Common myeloid progenitor, CD34-positive (primary cell): ENCODE results near the gene OTOP2.

Experiments used
- CTCF ChIA-PET: fragments of 350-600 bp; sonication (Branson Sonifier 250); formaldehyde crosslinking; loops from one replicate; lab custom pipeline; 2021; ENCODE audit warnings: antibody characterized with exemption; lab: Charles Lee
- POLR2A ChIA-PET: fragments of 350-600 bp; sonication (Branson Sonifier 250); formaldehyde crosslinking; loops from one replicate; lab custom pipeline; 2021; ENCODE audit warnings: antibody characterized with exemption; lab: Charles Lee
- DNase-seq, 3 donors: peaks; one replicate each; pipeline versions ENCODE4 v3.0.0 to v3.0.0-alpha.2; 2013
- H3K27ac ChIP-seq, 2 experiments: 1 replicate in 1 of 2; 2 replicates in 1 of 2; pipeline ENCODE4 v1.7.0; 2013; ENCODE audit warnings: inconsistent platforms in 2 of 2, low read length in 2 of 2, mild to moderate bottlenecking in 2 of 2, low read depth in 1 of 2, moderate library complexity in 1 of 2; ENCODE audit not compliant: severe bottlenecking in 2 of 2, insufficient read depth in 1 of 2, poor library complexity in 1 of 2
- H3K27me3 ChIP-seq, 5 experiments: replicated peaks in 2 of 5; 1 replicate in 3 of 5; 2 replicates in 2 of 5; pipeline versions ENCODE4 v1.6.1 to v1.7.0; 2013; ENCODE audit warnings: low read length in 4 of 5, mild to moderate bottlenecking in 2 of 5, moderate library complexity in 2 of 5, inconsistent platforms in 1 of 5; ENCODE audit not compliant: insufficient read depth in 5 of 5, control insufficient read depth in 4 of 5
- H3K36me3 ChIP-seq, 4 experiments: 1 replicate in 2 of 4; 2 replicates in 2 of 4; pipeline versions ENCODE4 v1.6.1 to v1.7.0; 2013; ENCODE audit warnings: low read length in 3 of 4, control low read depth in 1 of 4, mild to moderate bottlenecking in 1 of 4; ENCODE audit not compliant: control insufficient read depth in 4 of 4, insufficient read depth in 4 of 4
- H3K4me1 ChIP-seq, 4 experiments: 1 replicate in 3 of 4; 2 replicates in 1 of 4; pipeline versions ENCODE4 v1.6.1 to v1.7.1; 2013; ENCODE audit warnings: low read length in 3 of 4, mild to moderate bottlenecking in 3 of 4, control low read depth in 1 of 4, inconsistent platforms in 1 of 4, moderate library complexity in 1 of 4; ENCODE audit not compliant: control insufficient read depth in 4 of 4, insufficient read depth in 4 of 4; ENCODE audit errors: control extremely low read depth in 1 of 4
- H3K4me3 ChIP-seq, 7 experiments: 1 replicate in 4 of 7; 2 replicates in 3 of 7; pipeline versions ENCODE4 v1.5.1 to v1.7.0; 2013; ENCODE audit warnings: mild to moderate bottlenecking in 7 of 7, low read length in 6 of 7, moderate library complexity in 6 of 7, inconsistent platforms in 2 of 7, low read depth in 2 of 7, control low read depth in 1 of 7; ENCODE audit not compliant: insufficient read depth in 4 of 7, control insufficient read depth in 1 of 7; ENCODE audit errors: extremely low read depth in 1 of 7
- H3K9me3 ChIP-seq, 5 experiments: 1 replicate in 4 of 5; 2 replicates in 1 of 5; pipeline versions ENCODE4 v1.6.1 to v1.7.1; 2013; ENCODE audit warnings: low read length in 4 of 5, mild to moderate bottlenecking in 2 of 5, inconsistent platforms in 1 of 5, low read depth in 1 of 5, moderate library complexity in 1 of 5; ENCODE audit not compliant: control insufficient read depth in 4 of 5, insufficient read depth in 2 of 5; ENCODE audit errors: control extremely low read depth in 1 of 5
- WGBS: methylation state at CpG from one replicate; pipeline ENCODE4 v1.1.5; 2013; ENCODE audit not compliant: insufficient coverage; 5-methylcytosine and 5-hydroxymethylcytosine counted together

OTOP2 gene

DNA sequence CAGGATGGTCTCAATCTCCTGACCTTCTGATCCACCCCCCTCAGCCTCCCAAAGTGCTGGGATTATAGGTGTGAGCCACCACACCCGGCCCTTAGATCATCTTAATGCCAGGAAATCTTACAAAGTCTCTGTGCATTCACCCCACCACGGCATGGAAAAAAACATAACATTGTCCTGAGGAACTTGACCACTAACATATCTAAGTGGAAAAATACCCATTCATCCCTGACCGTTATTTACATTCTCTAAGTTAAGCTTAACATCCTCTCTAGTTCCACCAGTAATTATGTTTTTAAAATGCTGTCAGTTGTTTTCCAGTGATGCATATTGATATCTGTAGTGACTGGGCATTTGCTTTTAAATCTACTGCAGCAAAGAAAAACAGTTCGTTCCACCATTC lies 51.9 kb downstream of the OTOP2 start:
- ChIA-PET POLR2A (no interaction called here), CTCF (interaction anchor here (2.0 to 2.5 kb wide), 3 partner anchors 12 to 36 kb away, joined by 4 to 7 read pairs (median 6); partner anchors contain the start of genes CDR2L and MRPL58)
- no peaks in the 10 kb centered on the region for H3K9me3 ChIP-seq
- H3K27me3 ChIP-seq, result peaks cover 0 to 43% (median 21%) of the 10 kb centered on the region in 5 experiments
- 91% methylated on average over 3 of the region's 4 CpGs for WGBS
- no peak overlapping the region for H3K4me3 ChIP-seq
- peaks cover 0 to 14% (median 8%) of the 10 kb centered on the region in 4 experiments for H3K4me1 ChIP-seq
- H3K27ac ChIP-seq, result no peak overlapping the region
- H3K36me3 ChIP-seq, result no peaks in the 10 kb centered on the region
- DNase-seq, result no peak

DNA sequence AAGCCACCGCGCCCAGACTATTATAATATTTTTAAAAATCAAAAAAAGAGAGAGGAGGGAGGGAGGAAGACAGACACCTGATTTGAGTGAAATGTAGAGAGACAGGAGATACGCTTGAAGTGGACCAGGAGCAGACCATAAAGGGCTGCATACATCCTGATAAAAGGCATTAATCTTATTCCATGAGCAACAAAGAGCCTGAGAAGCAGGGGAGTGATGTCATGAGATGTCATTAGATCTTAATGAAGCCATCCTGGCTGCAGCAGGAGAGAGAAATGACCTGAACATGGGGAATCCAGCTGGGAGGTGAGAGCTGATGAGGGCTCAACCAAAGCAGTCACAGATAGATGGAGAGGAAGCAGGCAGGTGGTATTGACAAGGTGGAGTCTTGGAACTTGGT lies 53.7 kb downstream of the OTOP2 start:
- WGBS, result 100% methylated on average over 1 of the region's 3 CpGs
- Histone ChIP-seq H3K9me3 (no peaks in the 10 kb centered on the region), H3K36me3 (no peaks in the 10 kb centered on the region), H3K27me3 (peaks cover 0 to 37% (median 30%) of the 10 kb centered on the region in 5 experiments), H3K4me1 (peaks cover 3 to 19% (median 15%) of the 10 kb centered on the region in 4 experiments), H3K27ac (no peak overlapping the region), H3K4me3 (no peak overlapping the region)
- no peak for DNase-seq
- ChIA-PET POLR2A (interaction anchor here (0.7 kb wide), 1 partner anchor 84 kb away, joined by 5 read pairs; no protein-coding TSS in a partner anchor), CTCF (interaction anchor here (0.6 to 2.5 kb wide), 3 partner anchors 10 to 53 kb away, joined by 3 to 7 read pairs (median 6); partner anchors contain the start of genes CDR2L and MRPL58)

DNA sequence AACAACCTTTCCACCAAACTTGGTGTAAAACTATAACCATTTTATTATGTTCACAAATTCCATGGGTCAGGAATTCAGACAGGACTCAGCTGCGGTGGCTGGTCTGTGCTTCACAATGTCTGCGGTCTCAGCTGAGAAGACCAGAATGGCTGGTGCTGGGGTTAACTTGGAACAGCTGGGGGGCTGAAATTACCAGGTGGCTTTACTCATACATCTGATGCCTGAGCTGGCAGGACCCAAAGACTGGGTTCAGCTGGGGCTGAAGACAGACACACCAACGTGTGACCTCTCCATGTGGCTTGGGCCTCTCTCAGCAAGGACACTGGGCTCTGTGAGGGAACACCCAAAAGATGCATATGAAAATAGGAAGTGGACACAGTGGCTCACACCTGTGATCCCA lies 54.2 kb downstream of the OTOP2 start:
- POLR2A ChIA-PET, result interaction anchor here (0.7 kb wide), 1 partner anchor 47 kb away, joined by 3 read pairs; no protein-coding TSS in a partner anchor

DNA sequence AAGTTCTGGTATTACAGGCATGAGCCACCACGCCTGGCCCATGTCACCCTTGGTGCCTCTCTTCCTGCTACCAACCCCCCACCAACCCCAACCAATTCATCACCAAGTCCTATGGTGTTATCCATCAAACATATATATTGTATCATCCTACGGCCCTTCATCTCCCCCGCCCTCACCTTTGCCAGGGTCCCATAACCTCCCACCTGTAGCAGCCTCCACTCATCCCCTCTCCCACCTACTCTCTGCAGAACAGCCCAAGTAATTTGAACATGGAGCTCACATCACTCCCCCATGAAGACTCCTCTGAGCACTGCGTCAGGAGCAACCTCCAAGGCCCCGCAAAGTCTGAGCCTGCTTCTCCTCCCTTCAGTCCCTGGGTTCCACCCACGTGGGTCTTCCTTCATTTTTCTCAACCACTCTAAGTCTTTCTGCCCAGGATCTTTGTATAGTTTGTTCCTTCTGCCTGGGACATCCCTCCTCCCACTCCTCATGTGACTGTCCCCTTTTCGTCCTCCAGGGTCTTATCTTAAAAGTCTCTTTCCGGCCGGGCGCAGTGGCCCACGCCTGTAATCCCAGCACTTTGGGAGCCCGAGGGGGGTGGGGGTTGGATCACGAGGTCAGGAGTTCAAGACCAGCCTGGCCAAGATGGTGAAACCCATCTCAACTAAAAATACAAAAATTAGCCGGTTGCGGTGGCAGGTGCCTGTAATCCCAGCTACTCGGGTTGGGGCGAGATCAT lies 55.5 kb downstream of the OTOP2 start:
- H3K27ac ChIP-seq, result no peak overlapping the region
- peaks cover 3 to 15% (median 14%) of the 10 kb centered on the region in 4 experiments for H3K4me1 ChIP-seq
- peaks cover 0 to 26% (median 18%) of the 10 kb centered on the region in 5 experiments for H3K27me3 ChIP-seq
- H3K36me3 ChIP-seq, result no peaks in the 10 kb centered on the region
- H3K4me3 ChIP-seq, result no peak overlapping the region
- H3K9me3 ChIP-seq, result no peaks in the 10 kb centered on the region
- CTCF ChIA-PET, result interaction anchor here (0.7 to 1.9 kb wide), 3 partner anchors 18 to 66 kb away, joined by 3 to 8 read pairs (median 4); no protein-coding TSS in a partner anchor
- POLR2A ChIA-PET, result no interaction called here
- WGBS, result 88% methylated on average over 16 of the region's 17 CpGs
- no peak for DNase-seq

More for the DNA sequence above, 54.2 kb downstream of the OTOP2 start:
- no peak for DNase-seq
- Histone ChIP-seq H3K9me3 (no peaks in the 10 kb centered on the region), H3K27ac (no peak overlapping the region), H3K27me3 (peaks cover 0 to 32% (median 25%) of the 10 kb centered on the region in 5 experiments), H3K36me3 (no peaks in the 10 kb centered on the region), H3K4me3 (no peak overlapping the region), H3K4me1 (peaks cover 3 to 15% (median 14%) of the 10 kb centered on the region in 4 experiments)
- 88% methylated on average over 3 of the region's 3 CpGs for WGBS
- CTCF ChIA-PET, result interaction anchor here (1.1 to 2.5 kb wide), 2 partner anchors 9 to 34 kb away, joined by 5 to 7 read pairs; partner anchors contain the start of gene MRPL58

DNA sequence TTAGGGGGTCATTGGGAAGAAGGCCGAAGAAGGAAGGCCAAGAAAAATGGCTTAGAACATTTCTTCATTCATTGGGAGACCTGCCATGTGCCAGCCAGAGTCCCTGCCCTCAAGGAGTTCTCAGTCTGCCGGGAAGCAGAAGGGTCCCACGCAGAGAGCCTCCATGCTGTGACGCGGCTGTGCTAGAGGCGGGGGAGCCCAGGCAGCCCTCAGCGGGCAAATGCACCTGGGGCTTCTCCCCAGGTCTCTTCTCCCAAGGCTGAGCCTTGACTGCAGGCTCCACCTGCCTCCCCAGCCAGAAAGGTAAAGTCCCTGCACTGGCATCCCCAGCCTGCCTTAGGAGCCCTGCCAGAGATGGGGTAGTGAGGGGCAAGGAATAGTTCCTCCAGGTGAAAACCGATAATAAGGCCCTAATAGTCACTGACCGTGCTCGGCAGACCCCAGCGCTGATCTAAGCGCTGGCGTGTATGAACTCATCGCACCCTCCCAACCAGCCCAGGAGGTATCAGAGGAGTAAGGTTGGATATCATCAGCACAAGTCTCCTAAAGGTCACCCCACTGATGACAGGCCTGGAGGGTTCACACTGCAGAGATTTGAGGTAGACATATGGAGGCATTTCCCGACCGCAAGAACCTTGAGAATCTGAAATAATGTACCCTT lies 57.4 kb downstream of the OTOP2 start:
- Histone ChIP-seq H3K27ac (no peak overlapping the region), H3K4me1 (peaks cover 3 to 15% (median 14%) of the 10 kb centered on the region in 4 experiments), H3K9me3 (no peaks in the 10 kb centered on the region), H3K36me3 (no peaks in the 10 kb centered on the region), H3K4me3 (peak overlapping the region; percentile 20 to 82 (median 55)), H3K27me3 (peaks cover 0 to 33% (median 18%) of the 10 kb centered on the region in 5 experiments)
- POLR2A ChIA-PET, result no interaction called here
- no peak for DNase-seq
- CTCF ChIA-PET, result no interaction called here
- WGBS, result 63% methylated on average over 12 of the region's 16 CpGs

DNA sequence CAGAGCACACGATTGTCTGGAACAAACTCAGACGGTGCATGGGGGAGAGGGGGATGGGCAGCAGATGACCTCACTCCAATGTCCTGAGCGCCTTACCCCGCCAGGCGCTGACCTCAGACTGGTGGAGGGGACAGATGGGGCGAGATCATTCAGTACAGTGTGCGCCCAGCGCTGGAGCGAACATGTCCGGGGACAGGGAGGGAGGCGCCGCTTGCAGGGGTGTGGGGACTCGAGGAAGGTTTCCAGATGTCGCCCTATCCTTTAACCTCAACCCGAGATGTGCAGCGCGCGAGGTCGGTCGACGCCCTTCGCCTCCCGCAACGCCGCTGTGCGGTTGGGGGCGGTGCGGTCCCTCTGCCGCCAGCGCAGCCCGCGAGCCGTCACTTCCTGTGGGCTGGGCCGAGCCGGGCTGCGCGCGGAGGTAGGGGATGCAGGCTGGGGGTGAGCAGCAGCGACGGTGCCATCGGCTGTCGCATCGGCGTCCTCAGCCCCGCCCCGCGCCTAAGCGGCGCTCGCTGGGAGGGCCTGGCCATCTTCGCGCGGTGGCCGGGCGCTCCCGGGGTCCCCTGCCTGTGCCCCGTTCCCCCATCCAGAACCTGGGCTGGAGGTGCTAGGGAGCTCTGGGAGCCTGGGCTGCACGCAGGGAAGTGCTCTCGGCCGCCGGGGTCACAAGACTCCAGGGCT lies 58.0 kb downstream of the OTOP2 start:
- H3K4me3 ChIP-seq, result peak overlapping the region; percentile 20 to 82 (median 55)
- peaks cover 0 to 33% (median 18%) of the 10 kb centered on the region in 5 experiments for H3K27me3 ChIP-seq
- ChIA-PET POLR2A (interaction anchor here (0.6 to 1.3 kb wide), 2 partner anchors 10 to 717 kb away, joined by 3 read pairs; partner anchors contain the start of gene HID1), CTCF (interaction anchor here (1.1 to 1.9 kb wide), 3 partner anchors 20 to 72 kb away, joined by 3 to 6 read pairs (median 3); no protein-coding TSS in a partner anchor)
- no peaks in the 10 kb centered on the region for H3K36me3 ChIP-seq
- DNase-seq, result peak; percentile 80 to 92 (median 89)
- H3K27ac ChIP-seq, result peak overlapping the region in 1 of 2 experiments; percentile 57
- H3K4me1 ChIP-seq, result peaks cover 3 to 21% (median 18%) of the 10 kb centered on the region in 4 experiments
- no peaks in the 10 kb centered on the region for H3K9me3 ChIP-seq
- WGBS, result under 1% methylated on average over 60 of the region's 61 CpGs
